GM21515 (cell line): ENCODE results near the gene NLRP5.

ENCODE experiments used
- ATAC-seq: cut with Tn5 transposase; IDR thresholded peaks from one replicate; pipeline ENCODE4 v1.9.1; 2021; ENCODE audit not compliant: unreplicated experiment

NLRP5 gene

DNA sequence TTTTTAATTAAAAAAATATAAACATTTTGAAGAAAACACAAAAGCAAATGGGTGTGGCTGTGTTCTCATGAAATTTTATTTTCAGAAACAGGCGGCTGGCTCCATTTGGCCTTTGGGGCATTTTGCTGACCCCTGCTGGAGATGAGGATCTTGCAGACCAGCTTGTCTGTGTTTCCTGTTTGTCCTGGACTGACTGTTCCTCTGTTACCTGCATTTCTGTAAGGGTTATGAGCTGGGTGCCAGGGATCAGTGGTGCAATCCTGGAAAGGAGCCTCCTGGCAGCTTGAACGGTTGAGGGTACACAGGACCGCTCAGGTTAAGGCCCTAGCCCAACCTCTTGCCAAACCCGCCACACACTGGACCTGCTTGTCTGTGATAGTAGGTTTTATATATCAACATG, 84.6 kb downstream of the NLRP5 start:
- no peak for ATAC-seq

- no peak for ATAC-seq
Observed at GRCh38 chr19:56076498-56076897, 89.9 kb downstream of the NLRP5 start.

- ATAC-seq, result no peak
Observed at GRCh38 chr19:56079609-56080008, 93.0 kb downstream of the NLRP5 start.

GRCh38 chr19:56080669-56081401, 94.3 kb downstream of the NLRP5 start:
- ATAC-seq, result no peak

GRCh38 chr19:56083668-56084067, 97.1 kb downstream of the NLRP5 start:
- no peak for ATAC-seq

GRCh38 chr19:56084835-56085536, 98.4 kb downstream of the NLRP5 start:
- no peak for ATAC-seq

DNA sequence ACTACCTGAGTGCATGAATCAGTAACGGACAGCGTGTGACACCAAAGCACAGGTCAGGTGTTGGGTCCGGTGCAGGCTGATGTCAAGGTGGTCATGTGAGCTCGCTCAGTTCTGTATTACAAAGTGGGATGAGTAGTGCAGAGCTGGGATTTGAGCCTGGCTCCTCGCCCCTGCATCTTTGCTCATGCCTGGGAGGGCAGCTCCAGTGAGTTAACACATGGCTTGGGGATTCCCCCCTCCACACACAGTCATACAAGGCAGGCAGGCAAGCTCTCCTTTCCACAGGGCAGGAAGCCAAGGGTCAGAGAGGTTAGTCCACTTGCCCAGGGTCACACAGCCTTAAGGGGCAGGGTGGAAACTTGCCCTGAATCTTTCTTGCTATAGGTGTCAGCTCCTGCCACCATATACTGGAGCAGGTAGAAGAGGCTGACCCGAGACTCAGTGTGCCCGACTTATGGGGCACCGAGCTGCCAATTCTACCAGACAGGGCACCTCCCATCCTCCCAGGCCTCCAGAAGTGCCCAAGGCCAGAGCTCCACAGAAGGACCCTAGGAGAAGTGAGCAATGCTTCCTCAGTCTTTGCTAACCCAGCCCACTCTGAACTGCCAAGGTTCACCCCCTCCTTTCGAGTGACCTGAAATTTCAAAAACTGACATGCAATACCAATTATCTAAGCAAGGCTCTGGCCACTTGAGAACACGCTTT, 99.1 kb downstream of the NLRP5 start:
- no peak for ATAC-seq

DNA sequence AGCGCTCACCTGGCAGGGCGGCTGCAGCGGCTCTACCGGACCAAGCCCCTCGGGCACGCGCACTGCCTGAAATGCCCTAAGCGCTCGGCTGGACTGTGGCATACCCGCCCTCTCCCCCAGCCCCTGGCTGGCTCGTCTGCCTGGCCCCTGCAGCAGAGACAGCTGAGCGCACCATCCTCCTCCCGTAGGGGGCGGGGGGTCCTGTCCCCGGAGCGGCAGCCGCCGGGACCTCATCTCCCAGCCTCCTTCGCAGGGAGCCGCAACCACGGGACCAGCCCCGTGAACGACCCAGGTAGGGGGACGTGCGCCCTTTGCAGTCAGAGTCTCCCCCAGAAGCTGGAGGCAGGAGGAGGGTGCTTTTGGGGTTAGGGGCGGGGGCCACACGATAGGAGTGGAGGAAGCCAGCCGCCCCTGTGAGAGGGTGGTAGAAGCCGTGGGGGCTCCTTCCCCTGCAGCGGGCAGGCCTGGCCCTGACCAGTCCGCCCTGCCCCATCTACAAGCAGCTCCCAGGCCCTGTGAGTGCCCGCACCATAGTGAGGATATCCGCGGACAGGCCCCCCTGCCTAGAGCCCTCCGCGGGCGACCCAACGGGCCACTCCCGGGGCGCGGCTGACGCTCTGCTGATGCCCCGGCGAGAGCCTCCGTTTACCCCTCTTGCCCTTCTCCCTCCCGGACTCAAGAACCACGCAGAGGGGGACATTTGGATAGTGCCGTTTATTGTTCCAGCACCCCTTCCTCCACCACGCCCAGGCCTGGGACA, 100.3 kb downstream of the NLRP5 start:
- no peak for ATAC-seq

- no peak for ATAC-seq
Observed at GRCh38 chr19:56087647-56088496, 101.3 kb downstream of the NLRP5 start.

- no peak for ATAC-seq
Observed at GRCh38 chr19:56088497-56089215, 102.1 kb downstream of the NLRP5 start.

- ATAC-seq, result no peak
Observed at GRCh38 chr19:56089344-56089743, 102.8 kb downstream of the NLRP5 start.

DNA sequence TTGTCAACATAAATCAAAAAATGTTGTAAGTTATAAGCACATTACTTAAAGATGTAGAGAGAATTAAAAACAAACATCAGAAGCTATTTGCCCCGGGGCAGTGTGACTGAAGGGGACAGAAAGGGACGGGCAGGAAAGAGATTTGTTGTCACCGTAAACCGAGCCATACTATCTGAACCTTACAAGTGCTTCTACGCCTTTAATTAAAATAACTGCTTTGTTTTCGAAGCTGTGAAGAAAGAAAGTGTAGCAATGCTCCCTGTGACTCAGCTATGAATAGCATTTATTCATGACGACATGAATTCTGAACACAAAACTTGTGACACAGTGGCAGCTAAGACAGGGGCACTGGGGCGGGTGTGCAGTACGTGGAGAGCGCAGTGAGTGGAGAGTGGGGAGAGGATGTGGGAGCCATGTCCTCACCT, 104.5 kb downstream of the NLRP5 start:
- no peak for ATAC-seq

- ATAC-seq, result no peak
Observed at GRCh38 chr19:56091751-56092546, 105.4 kb downstream of the NLRP5 start.

DNA sequence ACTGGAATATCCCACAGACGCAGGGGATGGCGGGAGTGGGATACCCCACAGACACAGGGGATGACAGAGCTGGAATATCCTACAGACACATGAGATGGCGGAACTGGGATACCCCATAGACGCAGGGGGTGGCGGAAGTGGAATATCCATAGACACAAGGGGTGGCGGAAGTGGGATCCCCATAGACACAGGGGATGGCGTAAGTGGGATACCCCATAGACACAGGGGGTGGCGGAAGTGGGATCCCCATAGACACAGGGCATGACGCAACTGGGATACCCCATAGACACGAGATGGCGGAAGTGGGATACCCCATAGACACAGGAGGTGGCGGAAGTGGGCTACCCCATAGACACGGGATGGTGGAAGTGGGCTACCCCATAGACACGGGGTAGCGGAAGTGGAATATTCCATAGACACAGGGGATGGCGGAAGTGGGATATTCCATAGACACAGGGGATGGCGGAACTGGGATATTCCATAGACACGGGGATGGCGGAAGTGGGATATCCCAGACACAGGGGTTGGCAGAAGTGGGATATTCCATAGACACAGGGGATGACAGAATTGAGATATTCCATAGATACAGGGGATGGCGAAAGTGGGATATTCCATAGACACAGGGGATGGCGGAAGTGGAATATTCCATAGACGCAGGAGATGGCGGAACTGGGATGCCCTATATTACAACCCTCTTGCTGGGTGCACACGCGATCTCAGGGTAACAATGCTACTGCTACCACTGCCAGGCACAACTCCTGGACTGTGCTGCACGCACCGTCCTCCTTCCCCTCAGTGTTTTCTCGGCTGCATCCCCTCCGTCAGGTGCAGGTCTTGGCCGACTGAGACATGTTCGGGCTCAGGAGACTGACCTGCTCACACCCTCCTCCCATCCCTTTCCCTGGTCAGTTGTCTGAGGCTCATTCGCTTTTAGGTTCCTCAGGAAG, 106.4 kb downstream of the NLRP5 start:
- ATAC-seq, result no peak

DNA sequence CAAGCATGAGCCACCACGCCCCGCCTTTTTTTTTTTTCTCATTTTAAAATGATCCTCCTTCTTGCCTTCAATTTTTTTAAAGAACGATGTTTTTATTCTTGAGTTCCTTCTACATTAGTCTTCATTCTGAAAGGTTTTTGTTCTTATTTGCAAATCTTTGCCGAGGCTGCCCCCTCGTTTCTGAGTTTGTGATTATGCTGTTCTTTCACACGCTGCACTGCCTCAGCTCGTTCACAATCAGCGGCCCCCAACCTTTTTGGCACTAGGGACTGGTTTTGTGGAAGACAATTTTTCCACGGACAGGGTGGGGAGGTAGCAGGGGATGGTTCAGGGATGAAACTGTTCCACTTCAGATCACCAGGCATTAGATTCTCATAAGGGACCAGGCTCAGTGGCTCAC, 107.9 kb downstream of the NLRP5 start:
- ATAC-seq, result no peak

DNA sequence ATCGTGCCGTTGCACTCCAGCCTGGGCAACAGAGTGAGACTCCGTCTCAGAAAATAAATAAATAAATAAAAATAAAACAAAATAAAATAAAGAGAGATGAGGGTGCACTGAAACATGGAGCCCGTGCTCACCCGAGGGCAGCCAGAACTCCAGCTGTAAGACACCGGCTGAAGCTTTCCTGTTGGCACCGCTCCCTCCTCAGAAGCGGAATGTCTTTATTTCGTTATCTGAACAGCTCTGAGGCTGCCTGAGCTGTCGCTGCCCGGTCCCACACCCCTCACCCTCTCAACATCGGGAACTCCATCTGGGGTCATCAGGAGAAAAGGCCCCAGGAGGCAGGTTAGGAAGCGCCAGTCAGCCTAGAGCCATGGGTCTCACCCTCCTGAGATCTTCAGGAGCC, 110.1 kb downstream of the NLRP5 start:
- no peak for ATAC-seq

DNA sequence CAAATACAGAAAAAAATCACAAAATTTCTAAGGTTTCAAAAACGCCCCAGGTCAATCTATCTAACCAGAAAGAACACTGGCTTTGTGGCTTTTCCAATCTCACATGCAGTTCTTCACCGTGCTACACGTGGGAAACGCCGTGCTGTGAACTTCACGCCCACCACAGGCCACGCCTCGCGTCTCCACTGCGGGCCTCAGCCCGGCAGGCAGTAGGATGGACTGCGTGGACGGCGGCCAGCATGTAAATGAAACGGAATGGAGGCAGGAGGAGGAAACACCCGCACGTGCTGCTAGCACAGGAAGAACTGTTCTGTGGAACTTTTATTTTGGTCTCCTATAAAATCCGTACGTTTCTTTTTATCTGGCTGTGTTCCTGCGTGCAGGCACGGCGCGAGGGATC, 110.7 kb downstream of the NLRP5 start:
- no peak for ATAC-seq

GRCh38 chr19:56097776-56098175, 111.2 kb downstream of the NLRP5 start:
- ATAC-seq, result no peak
